Dedifferentiated amniotic fluid mesenchymal stem cell (primary cell): Measurements from ENCODE around the gene CHTF18.
"Not testable (repeated sequence)": the region's sequence is repeated elsewhere in the genome, so short reads cannot be mapped to it uniquely, and the experiment has no call there.

Source experiments
- DNase-seq: peaks from one replicate; pipeline ENCODE4 v3.0.0-alpha.2; 2016; ENCODE audit errors: extremely low spot score

The CHTF18 gene

DNA sequence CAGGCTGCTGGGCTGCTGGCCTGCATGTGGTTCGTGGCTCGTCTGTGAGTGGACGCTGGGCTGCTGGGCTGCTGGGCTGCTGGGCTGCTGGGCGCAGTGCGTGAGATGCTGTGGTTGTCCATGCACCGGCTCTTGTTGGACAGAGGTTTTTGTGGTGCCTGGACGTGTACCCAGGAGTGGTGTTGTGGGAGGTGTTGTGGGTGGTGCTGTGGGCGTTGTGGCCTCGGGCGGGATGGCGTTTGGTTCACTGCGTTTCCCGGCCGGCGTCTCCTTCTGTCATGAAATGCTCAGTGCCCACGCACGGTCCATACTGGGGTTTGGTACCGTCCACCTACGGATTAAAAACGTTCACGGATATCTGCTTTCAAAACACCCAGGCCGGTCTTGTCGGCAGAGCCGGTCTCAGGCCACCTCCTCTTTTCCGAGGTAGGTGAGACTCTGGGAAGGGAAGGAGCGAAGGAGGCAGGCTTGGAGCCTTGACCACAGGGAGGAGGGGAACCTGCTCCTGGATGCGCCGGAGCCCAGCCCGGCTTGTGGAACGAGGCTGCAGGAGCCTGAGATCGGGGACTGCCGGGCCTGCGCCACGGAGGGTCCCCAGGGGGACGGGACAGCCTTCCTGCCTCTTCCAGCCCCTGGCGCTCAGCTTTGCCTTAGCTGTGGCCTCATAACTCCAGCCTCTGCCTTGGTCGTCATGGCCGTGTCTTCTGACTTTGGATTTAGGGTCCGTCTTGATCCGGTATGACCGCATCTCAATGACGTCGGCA, 41.9 kb downstream of the CHTF18 start:
- DNase-seq: no peak

DNA sequence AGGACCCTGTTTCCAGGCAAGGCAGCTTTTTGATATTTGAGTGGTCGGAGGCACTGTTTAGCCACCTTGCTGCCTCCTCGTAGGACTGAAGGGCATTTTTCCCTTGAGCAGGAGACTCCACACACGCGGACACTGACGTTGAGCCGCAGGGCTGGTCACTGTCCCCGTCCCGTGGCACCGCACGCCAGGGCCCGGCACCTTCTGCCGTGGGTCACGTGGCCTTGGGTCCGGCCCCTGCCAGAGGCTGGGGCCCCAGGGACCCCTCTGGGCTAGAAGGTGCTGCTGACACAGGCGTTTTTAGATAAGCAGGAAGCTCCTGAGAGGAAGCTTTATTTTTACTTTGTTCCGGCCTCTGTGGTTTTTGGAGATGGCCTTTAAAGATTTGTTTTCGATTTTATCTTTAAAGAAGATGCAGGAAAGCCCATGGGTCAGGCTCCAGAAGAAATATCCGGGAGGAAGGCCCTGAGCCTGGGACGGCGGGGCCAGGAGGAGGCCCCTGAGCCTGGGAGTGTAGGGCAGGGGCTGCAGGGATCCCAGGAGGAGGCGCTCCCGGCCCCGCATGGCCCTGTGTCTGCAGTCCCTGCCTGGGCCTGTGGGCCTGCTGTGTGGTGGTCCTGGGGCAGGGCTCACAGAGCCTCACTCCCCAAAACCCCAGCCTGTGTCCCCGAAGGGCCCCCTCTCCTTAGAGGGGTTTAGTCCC, 42.6 kb downstream of the CHTF18 start:
- no peak for DNase-seq

DNA sequence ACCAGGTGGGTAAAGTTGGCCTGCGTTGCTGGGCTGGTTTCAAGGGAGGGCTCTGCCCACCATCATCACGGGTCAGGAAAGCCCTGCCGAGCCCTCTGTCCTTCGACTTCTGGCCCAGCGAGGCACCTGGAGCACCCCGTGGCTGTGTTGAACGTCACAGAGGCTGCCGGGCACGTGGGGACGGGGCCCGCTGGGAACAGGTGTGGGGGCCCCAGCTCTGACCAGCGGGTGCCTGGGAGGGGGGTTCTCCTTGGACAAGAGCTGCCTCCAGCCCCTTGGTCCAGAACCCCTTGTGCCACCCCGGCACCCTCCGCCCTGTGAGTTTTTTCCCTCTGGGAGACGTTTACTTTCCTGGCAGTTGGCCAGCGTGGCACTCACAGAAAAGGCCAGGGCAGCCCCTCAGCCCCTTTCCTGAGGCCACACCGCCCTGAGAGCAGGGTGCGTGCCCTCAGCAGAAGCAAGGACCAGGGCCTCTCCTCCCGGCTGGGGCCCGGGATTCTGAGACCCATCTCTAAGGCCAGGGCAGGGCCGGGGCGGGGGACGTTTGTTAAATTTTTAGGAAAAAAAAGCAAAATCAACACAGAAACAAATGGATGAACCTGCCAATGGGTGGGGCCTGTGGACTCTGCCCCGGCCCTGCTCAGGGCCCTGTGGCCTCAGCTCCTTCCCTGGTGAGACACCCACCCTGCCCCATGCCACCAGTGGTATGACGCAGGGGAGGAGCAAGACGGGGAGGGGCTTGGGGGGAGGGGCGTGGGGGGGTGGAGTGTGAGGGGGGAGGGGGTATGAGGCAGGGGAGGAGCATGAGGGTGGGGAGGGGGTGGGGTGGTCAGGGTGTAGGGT, 43.4 kb downstream of the CHTF18 start:
- DNase-seq: no peak

DNA sequence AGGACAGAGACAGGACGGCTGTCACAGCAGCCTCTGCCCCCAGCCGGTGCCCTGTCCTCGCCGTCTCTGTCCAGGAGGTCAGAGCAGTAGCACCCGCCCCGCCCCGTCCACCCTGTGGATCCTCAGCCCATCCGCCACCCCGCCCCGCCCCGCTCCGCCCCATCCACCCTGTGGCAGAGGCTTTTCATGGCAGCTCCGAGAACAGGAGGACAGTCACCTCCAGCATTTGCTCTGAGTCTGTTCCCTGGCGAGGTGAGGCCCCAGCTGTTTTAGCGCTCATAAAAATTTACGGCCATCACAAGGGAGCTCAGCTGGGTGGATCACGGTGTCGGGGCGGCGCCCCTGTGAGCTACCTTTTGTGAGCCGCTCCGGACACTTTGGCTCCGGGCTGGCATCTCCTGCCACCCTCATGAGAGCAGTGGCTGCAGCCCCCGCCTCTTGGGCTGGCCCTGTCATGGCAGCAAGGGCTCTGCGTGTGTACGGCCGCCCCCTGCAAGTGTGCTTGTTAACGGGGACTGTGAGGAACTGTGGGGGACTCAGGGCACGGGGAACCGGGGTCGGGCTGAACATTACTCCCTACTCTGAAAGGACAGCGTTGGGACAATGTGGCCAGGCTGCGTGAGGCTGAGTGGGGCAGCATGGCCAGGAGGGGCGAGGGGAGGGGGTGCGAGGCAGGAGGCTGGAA, 44.4 kb downstream of the CHTF18 start:
- DNase-seq: no peak

DNA sequence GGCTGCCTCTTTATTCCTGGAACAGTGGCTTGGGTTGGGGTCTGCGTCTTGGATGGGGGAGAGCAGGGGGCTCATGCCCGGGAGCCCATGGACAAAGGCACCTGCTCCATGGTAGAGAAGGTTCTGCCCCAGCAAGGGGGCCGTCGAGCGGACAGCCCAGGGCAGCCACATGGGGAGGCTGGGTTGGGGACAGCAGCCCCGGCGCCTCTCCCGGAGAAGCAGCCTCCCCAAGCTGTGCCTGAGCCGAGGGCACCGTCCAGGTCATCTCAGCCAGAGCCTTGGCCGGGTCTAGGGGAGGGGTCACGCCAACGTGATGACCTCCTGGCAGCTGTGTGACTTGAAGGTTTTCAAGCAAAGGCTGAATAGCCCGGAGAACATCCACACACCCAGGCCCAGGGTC, 45.0 kb downstream of the CHTF18 start:
- DNase-seq: no peak

DNA sequence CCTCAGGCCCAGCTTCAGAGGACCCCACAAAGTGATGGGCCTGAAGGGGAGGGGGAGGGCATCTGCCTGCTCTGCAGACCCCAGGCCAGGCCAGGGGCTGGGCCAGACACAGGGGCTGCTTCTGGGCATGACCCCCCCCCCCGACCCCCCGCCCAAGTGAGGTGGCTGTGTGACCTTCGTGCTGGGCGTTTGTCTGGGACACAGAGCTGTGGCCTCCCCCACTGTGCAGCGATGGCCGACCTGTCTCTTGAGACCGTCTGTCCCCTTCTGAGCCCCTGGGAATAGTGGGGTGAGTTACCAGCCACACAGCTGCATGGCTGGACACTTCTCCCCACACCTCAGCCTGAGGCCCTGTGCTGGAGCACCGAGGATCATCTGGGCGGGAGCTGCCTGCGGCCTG, 47.0 kb downstream of the CHTF18 start:
- no peak for DNase-seq

DNA sequence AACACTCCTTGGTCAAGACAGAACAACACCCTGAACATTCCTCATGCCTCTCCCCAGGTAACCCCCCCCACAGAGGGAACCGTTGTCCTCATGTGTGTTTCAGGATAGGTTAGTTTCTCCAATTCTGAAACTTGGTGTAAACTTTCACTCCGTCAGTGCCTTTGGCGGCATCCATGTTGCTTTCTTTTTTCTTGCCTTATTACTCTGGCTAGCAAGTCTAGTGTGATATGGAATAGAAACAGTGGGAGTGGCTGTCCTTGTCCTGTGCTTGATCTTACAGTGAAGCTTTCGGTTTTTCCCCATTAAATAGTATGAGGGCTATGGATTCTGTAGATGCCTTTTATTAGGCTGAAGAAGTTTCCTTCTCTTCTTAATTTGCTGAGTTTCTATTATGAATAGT, 47.8 kb downstream of the CHTF18 start:
- no peak for DNase-seq

DNA sequence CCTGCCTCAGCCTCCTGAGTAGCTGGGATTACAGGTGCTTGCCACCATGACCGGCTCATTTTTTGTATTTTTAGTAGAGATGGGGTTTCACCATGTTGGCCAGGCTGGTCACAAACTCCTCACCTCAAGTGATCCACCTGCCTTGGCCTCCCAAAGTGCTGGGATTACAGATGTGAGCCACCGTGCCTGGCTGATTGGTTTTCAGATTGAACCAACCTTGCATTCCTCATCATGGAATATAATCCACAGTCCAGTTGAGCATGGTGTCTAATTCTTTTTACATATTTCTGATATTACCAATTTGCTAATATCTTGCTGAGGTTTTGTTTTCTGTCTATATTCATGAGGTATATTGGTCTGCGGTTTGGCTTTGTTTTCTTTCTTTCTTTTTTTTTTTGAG, 48.4 kb downstream of the CHTF18 start:
- not testable (repeated sequence) for DNase-seq

DNA sequence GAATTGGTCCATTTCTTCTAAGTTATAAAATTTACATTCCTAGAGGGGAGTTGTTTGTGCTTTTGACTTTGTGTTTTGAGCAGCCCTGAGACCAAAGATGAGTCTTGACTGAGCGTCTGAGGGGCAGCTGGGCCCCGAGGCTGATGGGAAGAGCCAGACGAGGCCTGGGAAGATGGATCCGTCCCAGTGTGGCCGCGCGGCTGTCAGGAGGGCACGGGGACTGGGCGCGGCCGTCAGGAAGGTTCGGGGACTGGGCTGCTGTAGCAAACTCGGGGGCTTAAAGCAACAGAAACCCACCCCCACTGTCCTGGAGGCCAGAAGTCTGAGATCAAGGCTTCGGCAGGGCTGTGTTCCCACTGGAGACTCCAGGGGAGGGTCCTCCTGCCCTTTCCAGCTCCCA, 50.3 kb downstream of the CHTF18 start:
- DNase-seq: no peak

DNA sequence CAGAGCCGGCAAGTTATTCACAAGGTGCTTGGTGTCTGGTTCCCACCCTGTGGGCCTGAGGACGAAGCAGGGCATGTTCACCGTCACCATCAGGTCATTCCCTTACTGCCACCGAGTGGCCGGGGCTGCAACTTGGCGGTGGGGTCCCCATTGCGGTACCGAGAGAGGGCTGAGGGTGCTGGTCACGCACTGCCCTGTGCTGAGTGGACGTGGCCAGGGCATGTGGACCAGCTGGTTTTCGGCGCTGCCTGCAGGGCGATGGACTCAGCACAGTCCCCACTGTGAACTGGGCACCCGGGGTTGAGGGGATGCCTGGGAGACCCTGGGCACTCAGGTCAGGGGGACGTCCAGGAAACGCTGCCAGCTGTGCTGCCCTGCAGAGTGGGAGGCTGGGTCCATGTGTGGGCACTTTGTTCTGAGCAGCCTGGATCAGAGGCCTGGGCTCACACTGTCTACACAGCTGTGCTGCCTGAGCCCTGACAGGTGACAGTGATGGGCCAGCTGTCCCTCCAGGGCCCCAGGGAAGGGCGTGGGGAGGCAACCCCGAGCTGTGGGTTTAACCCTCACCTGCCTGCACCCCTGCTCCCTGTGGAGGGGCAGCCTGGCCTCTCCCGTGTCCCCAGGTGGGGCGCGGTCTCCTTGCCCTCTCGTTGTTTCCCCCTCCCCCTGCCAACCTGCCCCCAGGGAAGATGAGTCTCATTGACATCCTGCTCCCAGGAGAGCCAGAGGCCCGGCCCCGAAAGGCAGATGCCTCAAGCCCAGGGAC, 51.4 kb downstream of the CHTF18 start:
- DNase-seq: no peak

DNA sequence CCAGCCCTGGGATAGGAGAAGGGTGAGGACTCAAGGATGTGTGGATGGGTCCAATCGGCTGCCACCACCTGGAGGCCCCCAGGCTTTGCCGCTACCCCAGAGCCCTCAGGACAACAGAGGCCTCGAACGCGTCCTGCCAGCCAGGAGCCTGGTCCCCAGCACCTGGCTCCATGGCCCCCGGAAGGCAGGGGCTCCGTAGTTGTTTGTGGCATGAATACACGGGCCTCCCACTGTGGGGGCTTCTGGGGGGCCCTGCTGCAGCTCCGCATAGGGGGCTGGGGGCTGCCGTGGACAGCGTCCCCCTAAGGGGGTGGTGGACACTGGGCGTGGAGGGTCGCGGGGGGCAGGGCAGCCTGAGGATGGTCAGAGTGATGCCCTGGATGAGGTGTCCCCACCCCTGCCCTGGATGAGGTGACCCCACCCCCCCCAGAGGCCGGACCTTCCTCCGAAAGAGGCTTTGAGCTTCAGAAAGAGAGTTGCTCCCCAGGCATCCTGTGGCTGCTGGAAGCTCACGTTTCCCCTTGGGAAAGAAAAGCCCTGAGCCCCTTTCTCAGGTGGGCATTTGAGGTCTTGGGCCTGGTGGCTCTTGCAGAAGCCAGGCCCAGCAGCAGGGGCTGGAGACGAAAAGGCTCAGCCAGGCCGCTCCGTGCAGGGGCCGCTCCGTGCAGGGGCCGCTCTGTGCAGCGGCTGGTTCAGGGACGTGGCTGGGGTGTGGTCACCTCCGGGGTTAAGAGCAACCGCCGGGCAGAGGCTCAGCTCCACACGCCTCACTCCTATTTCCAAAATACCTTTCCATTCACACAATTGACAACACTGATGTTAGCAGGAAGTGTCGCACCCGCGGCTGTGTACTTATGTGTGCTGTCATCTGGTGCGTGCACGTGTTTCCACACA, 52.4 kb downstream of the CHTF18 start:
- no peak for DNase-seq

DNA sequence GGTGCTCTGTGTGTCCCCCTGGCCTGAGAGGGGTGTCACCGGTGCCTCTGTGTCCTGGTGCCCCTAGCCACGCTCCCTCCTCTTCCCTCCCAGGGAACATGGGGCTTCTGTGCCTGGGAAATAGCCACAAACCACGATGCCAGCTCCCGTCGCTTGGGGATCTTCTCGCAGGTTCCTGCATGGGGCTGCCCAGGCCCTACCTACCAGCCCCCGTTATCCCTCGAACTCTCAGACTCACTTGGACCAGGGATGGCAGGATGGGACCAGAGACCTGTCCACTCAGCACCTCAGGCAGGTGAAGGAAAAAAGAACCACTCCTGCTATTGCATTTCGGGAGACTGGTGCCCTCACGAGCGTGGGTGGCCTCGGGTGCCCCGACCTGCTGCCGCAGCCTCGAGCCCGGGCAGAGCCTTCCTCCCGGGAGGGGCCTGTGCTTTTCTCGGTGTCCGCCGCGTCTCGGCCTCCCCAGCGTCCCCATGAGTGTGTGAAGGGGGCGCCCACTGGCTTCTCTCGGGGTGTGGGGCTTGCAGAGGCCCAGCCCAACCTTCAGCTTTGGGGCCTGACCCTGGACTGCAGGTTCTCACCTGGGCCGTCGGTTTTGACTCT, 53.1 kb downstream of the CHTF18 start:
- no peak for DNase-seq

DNA sequence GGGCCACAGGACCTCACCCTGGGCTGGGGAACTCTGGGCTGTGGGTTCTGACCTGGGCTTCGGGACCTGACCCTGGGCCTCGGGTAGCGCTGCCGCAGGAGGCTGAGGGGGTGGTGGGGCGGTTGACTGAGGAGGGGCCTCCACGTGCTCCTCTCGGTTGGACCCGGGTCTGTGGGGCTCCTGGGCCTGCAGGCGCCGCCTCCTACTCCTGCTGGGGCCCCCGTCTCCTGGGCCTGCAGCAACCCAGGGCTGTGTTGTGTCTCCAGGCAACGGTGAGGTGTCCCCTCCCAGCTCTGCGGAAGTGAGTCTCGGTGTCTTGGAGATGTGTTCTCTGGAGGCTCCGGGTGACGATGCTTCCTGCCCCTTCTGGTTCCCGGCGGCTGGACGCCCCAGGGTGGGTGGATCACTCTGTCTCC, 53.6 kb downstream of the CHTF18 start:
- no peak for DNase-seq

DNA sequence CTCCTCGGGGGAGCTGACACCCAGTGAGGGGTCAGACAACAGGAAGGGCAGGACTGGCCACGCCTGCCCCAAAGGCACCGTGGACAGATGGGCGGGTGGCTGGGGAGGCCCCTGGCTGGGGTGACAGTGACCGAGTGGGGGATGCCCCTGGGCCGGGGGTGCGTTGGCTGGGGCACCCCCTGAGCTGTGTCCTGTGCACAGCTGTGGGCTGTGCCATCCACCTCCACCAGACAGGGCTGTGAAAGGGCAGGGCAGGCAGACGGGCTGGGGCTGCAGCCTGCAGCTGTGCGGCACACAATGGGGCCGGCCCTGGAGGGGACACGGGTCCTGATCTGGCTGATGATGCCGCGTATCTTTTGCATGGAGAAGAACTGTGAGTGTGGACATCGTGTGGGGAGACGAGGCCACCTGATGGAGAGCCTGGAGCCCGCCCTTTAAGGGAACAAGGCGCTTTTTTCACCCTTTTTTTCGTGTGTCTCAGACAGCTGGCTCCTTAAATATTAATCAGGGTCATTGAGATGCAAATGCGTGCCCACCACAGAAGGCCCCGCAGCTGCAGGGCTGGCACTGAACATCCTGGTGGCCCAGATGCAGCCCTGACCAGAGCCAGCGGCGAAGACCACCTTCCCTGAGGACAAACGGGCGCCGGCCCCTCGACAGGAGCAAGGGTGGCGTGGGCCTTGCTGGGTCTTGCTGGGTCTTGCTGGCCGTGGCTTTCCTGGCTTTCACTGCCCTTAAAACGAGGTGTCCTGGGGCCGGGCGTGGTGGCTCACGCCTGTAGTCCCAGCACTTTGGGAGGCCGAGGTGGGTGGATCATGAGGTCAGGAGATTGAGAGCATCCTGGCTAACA, 54.5 kb downstream of the CHTF18 start:
- no peak for DNase-seq

DNA sequence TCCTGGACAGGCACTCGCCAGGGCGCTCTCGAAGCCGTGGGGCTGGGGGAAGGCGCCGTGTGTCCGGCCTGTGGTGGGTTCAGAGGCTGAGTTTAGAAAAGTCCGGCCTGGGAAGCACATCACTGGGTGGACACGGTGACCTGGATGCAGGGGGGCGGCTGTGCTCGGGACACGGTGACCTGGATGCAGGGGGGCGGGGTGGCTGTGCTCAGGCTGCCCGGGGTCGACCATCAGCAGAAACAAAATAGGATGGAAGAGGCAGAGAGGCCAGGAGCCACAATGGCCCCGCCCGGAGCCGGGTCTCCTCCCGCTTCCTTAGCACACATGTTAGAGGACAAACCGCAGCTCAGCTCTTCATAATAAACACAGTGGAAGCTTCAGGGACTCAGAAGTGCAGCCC, 55.4 kb downstream of the CHTF18 start:
- DNase-seq: no peak

DNA sequence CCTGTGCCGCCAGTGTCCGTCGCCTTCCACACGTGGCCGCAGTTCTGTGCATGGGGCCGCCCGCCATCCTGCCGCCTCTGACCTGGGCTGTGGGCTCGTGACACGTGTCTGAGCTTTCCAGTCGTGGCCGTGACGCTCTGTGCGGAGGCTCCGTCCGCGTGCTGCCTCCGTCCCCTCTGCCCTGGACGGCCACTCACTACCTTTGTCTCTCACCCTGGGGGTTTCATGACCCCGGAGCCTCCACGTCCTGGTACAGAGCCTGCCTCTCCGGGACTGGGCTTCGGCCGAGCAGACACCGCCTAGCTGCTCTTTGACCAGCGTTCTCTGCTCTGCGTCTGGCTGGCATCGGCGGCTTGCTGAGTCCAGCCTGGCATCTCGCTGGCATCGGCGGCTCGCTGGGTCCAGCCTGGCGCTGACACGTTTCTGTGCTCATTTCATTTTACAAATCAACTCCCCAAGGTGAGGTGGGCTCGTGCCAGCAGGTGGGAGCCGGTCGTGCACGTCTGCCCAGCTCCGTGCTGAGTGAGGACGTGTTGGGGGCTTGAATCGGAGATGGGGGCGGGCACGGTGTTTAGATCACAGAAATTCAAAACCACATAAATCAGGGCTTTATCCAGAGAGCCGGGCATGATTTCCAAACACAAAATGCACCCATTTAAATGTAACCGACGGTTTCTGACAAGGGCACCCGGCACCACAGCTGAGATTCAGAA, 56.4 kb downstream of the CHTF18 start:
- no peak for DNase-seq

DNA sequence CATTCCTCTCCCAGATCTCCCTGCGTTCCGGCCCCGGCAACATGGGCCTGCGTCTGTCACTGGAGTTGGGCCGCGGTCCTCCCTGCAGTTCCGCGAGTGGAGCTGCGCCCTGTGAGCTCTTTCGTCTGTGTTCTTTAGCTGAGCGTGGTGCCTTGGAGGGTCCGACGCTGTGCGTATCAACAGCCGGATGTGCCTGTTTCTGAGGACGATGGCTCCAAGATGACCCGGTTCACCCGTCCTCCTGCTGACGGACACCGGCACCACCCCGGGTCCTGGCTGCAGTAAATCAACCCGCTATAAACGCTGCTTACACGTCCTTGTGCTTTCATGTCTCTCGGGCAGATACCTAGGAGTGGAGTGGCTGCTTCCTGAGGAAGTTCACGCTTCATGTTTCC, 56.9 kb downstream of the CHTF18 start:
- DNase-seq: no peak

DNA sequence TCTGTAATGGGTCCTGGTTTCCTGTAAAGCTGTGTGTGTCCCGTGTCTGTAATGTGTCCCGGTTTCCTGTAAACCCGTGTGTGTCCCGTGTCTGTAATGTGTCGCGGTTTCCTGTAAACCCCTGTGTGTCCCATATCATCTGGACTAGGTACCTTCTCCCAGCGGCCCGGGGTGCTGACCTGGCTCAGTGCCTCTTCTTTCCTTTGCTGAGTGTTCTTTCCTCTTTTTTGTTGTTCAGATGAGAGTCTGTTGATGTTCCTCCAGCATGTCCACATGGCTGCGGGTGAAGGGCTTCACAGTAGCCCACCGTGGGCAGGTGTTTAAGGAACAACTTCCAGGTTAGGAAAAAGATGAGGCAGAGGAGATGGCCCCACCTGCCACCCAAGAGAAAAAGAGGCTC, 58.7 kb downstream of the CHTF18 start:
- no peak for DNase-seq
